ENCODE measurements around the gene ARHGEF10L. TPM values are rescaled to one million over a fixed set of nuclear protein-coding genes. Genes with fewer than 3 reads are reported as not detected.

Gene ARHGEF10L
- polyA plus RNA-seq, 1 donor (not counting 4 experiments of a cell fraction or from before 2014, with no cell fraction given): 2.4 TPM

DNA sequence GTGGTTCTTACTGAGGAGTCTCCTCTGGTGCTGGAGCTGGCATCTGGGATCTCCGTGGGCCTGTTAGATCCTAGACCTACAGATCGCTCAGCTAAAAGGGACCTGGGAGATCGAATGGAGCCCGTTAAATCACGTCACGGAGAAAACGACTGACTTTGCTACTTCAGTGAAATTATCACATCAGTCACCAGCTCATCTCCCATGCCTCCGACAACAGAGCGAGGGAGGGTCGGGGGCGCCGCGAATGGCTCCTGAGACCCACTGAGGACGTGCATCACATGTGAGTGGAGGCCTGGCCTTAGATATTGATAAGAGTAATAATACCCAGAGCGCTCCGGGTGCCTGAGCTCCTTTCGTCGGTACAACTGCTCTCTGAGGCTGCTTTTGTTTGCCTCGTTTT, 160.1 kb downstream of the ARHGEF10L start:
- Histone ChIP-seq H3K4me2 (ENCODE audit: control insufficient read depth, extremely low read depth, insufficient read depth, low read depth, low read length) (no peak overlapping the region), H3K9me3 (ENCODE audit: control insufficient read depth, low read depth, low read length) (no peaks in the 10 kb centered on the region), H3K9ac (ENCODE audit: control insufficient read depth, extremely low read depth, insufficient read depth, low read length) (no peak overlapping the region), H3K27ac (ENCODE audit: control insufficient read depth, insufficient read depth, low read length) (no peak overlapping the region), H3K79me2 (ENCODE audit: control insufficient read depth, insufficient read depth, low read length) (no peaks in the 10 kb centered on the region), H2AFZ (ENCODE audit: control insufficient read depth, low read length) (no peak overlapping the region), H3K9me1 (ENCODE audit: control insufficient read depth, extremely low read depth, insufficient read depth, low read length) (no peaks in the 10 kb centered on the region), H3K27me3 (ENCODE audit: control insufficient read depth, extremely low read depth, insufficient read depth, low read length) (no peaks in the 10 kb centered on the region), H4K20me1 (ENCODE audit: control insufficient read depth, extremely low read depth, insufficient read depth, low read length) (no peaks in the 10 kb centered on the region), H3K36me3 (ENCODE audit: control insufficient read depth in 2 of 2, extremely low read depth in 1 of 2, insufficient read depth in 2 of 2, low read length in 2 of 2) (no peaks in the 10 kb centered on the region), H3K4me3 (ENCODE audit: control insufficient read depth in 2 of 3, extremely low read depth in 1 of 3, insufficient read depth in 2 of 3, low read depth in 1 of 3, low read length in 3 of 3) (no peak overlapping the region), H3K4me1 (ENCODE audit: control insufficient read depth, extremely low read depth, insufficient read depth, low read length) (no peaks in the 10 kb centered on the region)
- FAIRE-seq (no peak), DNase-seq (ENCODE audit: low read depth, low spot score) (no peak)
- TF ChIP-seq, protein P1, sequence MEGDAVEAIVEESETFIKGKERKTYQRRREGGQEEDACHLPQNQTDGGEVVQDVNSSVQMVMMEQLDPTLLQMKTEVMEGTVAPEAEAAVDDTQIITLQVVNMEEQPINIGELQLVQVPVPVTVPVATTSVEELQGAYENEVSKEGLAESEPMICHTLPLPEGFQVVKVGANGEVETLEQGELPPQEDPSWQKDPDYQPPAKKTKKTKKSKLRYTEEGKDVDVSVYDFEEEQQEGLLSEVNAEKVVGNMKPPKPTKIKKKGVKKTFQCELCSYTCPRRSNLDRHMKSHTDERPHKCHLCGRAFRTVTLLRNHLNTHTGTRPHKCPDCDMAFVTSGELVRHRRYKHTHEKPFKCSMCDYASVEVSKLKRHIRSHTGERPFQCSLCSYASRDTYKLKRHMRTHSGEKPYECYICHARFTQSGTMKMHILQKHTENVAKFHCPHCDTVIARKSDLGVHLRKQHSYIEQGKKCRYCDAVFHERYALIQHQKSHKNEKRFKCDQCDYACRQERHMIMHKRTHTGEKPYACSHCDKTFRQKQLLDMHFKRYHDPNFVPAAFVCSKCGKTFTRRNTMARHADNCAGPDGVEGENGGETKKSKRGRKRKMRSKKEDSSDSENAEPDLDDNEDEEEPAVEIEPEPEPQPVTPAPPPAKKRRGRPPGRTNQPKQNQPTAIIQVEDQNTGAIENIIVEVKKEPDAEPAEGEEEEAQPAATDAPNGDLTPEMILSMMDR (optimal IDR thresholded peaks at IDR 0.05 in 1 of 3, IDR thresholded peaks at IDR 0.05 in 1 of 3, conservative IDR thresholded peaks at IDR 0.05 in 1 of 3; ENCODE audit: extremely low read depth in 1 of 3, insufficient read depth in 2 of 3, low read length in 3 of 3): no peak
- TF ChIP-seq EZH2 (IDR thresholded peaks at IDR 0.05; ENCODE audit: low read length): no peak
- dilution Hi-C loops (cut with MboI; ENCODE audit: extremely low pct_ligation_motif_present, low sequenced_read_pairs): no loop called here

DNA sequence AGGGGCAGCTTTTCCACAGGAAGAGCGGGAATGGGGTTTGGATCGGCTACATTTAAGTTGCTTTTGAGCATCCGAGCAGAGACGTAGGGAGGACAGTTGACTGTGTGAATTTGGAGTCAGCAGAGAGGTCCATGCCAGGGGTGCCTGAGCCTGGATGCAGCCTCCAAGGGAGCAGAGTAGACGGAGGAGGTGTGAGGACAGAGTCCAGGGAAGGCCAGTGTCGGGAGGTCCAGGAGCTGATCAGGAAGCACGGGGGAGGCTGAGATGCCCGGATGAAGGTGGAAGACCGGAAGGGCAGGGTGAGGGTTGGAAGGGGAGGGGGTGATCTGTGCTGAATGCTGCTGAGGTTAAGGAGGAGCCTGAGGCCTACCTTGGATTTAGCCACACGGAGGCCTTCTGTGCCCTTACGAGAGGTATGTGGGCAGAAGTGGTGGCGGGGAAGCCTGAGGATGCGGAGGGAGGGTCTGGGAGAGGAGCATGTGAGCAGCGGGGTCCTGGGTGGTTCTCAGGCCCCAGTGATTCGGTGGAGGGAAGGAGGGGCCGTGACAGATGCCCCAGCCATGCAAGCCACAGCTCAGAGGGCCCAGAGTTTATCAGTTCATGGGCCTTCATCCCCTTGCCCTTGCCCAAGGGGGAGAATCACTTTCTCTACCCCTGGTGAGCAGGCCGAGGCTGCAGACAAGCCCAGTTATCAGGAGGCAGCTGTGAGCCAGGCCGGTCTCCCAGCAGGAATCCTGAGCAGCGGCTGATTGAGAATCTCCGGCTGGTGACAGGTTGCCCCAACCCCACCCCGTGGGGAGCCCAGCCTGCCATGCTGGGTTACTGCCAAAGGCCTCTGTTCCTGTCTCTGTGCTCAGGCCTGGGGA, 161.7 kb downstream of the ARHGEF10L start:
- H3K9me3 ChIP-seq (ENCODE audit: control insufficient read depth, low read depth, low read length): no peaks in the 10 kb centered on the region
- no peak overlapping the region for H3K9ac ChIP-seq (ENCODE audit: control insufficient read depth, extremely low read depth, insufficient read depth, low read length)
- no peaks in the 10 kb centered on the region for H3K36me3 ChIP-seq (ENCODE audit: control insufficient read depth in 2 of 2, extremely low read depth in 1 of 2, insufficient read depth in 2 of 2, low read length in 2 of 2)
- H2AFZ ChIP-seq (ENCODE audit: control insufficient read depth, low read length): no peak overlapping the region
- H3K4me3 ChIP-seq (ENCODE audit: control insufficient read depth in 2 of 3, extremely low read depth in 1 of 3, insufficient read depth in 2 of 3, low read depth in 1 of 3, low read length in 3 of 3): no peak overlapping the region
- H3K79me2 ChIP-seq (ENCODE audit: control insufficient read depth, insufficient read depth, low read length): no peaks in the 10 kb centered on the region
- FAIRE-seq: no peak
- DNase-seq (ENCODE audit: low read depth, low spot score): no peak
- dilution Hi-C loops (cut with MboI; ENCODE audit: extremely low pct_ligation_motif_present, low sequenced_read_pairs): no loop called here
- no peaks in the 10 kb centered on the region for H3K4me1 ChIP-seq (ENCODE audit: control insufficient read depth, extremely low read depth, insufficient read depth, low read length)
- H3K4me2 ChIP-seq (ENCODE audit: control insufficient read depth, extremely low read depth, insufficient read depth, low read depth, low read length): no peak overlapping the region
- TF ChIP-seq, protein P1 (optimal IDR thresholded peaks at IDR 0.05 in 1 of 3, IDR thresholded peaks at IDR 0.05 in 1 of 3, conservative IDR thresholded peaks at IDR 0.05 in 1 of 3; ENCODE audit: extremely low read depth in 1 of 3, insufficient read depth in 2 of 3, low read length in 3 of 3): no peak
- no peak for TF ChIP-seq EZH2 (IDR thresholded peaks at IDR 0.05; ENCODE audit: low read length)
- no peaks in the 10 kb centered on the region for H3K27me3 ChIP-seq (ENCODE audit: control insufficient read depth, extremely low read depth, insufficient read depth, low read length)
- no peaks in the 10 kb centered on the region for H3K9me1 ChIP-seq (ENCODE audit: control insufficient read depth, extremely low read depth, insufficient read depth, low read length)
- H3K27ac ChIP-seq (ENCODE audit: control insufficient read depth, insufficient read depth, low read length): no peak overlapping the region
- no peaks in the 10 kb centered on the region for H4K20me1 ChIP-seq (ENCODE audit: control insufficient read depth, extremely low read depth, insufficient read depth, low read length)

Measured in keratinocyte (primary cell).